Activated CD8-positive, alpha-beta memory T cell treated with anti-CD3 and anti-CD28 coated beads, Interleukin-2, amount 10 ng/mL, durations not matched to agents 7 days and 5 days (primary cell): ENCODE data around the gene ACAP1. TPM values are rescaled to one million over a fixed set of nuclear protein-coding genes. Genes with fewer than 3 reads are reported as not detected.

ENCODE experiments used
- ATAC-seq: fragments of 150-1000 bp; cut with Tn5 transposase; one replicate; pipeline ENCODE4 v1.10.0; 2021; ENCODE audit warnings: moderate library complexity
- CTCF ChIA-PET: fragments of 350-600 bp; sonication (Branson Sonifier 250); formaldehyde crosslinking; loops from one replicate; lab custom pipeline; 2021; ENCODE audit warnings: antibody characterized with exemption; lab: Charles Lee
- DNase-seq: peaks from one replicate; pipeline ENCODE4 v3.0.0-alpha.2; 2020
- H3K27ac Mint-ChIP-seq: one replicate; pipeline ENCODE4 v1.8.0; 2021; ENCODE audit warnings: mild to moderate bottlenecking, mixed read lengths
- H3K27me3 Mint-ChIP-seq: one replicate; pipeline ENCODE4 v1.8.0; 2021; ENCODE audit warnings: mixed read lengths
- H3K36me3 Mint-ChIP-seq: one replicate; pipeline ENCODE4 v1.8.0; 2021; ENCODE audit warnings: mild to moderate bottlenecking, mixed read lengths
- H3K4me1 Mint-ChIP-seq: one replicate; pipeline ENCODE4 v1.8.0; 2021; ENCODE audit warnings: mixed read lengths
- H3K4me3 Mint-ChIP-seq: one replicate; pipeline ENCODE4 v1.8.0; 2021; ENCODE audit warnings: mild to moderate bottlenecking, moderate library complexity, mixed read lengths
- H3K9me3 Mint-ChIP-seq: one replicate; pipeline ENCODE4 v1.8.0; 2022; ENCODE audit warnings: low read depth, mixed read lengths
- total RNA-seq, 2 experiments: library from RNA; stranded (reverse); gene quantifications; one replicate each; pipeline ENCODE4 v1.2.3, GENCODE V29; 2021

The ACAP1 gene
- total RNA-seq, 2 experiments from 2014 or later = 594 to 712 TPM

DNA sequence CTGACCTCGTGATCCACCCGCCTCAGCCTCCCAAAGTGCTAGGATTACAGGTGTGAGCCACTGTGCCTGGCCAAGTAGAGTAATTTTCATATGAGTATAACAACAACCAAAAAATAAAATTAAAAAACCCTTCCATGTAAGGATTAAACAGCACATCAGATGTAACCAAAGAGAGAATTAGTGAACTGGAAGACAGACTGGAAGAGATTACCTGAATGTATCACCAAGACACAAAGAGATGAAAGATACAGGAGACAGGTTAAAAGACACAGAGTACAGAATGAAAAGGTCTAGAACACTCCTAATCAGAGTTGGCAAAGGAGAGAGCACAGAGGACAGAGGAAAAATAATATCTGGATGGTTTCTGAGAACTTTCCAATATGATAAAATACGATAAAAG, 42.8 kb downstream of the ACAP1 start:
- peaks cover 3% of the 10 kb centered on the region for H3K9me3 Mint-ChIP-seq
- CTCF ChIA-PET = no interaction called here
- H3K27me3 Mint-ChIP-seq = peaks cover 41% of the 10 kb centered on the region
- DNase-seq (no peak), ATAC-seq (no peak)
- H3K4me1 Mint-ChIP-seq = peaks cover 3% of the 10 kb centered on the region
- H3K36me3 Mint-ChIP-seq = peaks cover 2% of the 10 kb centered on the region
- H3K27ac Mint-ChIP-seq = no peak overlapping the region
- H3K4me3 Mint-ChIP-seq = no peak overlapping the region

DNA sequence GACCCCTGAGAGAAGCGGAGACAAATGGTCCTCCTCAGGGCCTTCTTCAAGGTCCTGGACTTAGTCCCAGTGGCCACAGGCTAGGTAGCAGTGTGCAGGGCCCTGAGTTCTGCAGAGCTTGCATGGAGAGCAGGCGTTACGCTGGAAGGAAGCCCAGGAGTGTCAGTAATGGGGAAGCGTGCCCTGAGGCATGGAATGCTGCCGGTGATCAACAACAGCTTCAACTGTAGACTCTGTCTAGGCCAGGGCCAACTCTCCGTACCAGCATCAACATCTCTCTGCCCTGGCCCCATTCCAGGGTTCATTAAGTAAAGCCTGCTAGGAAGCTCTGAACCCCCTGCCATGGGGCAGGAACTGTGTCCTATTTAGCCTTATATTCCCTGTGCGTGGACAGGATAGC, 44.0 kb downstream of the ACAP1 start:
- CTCF ChIA-PET = no interaction called here
- Mint-ChIP-seq H3K4me1 (peaks cover 7% of the 10 kb centered on the region), H3K27ac (no peak overlapping the region), H3K27me3 (peaks cover 41% of the 10 kb centered on the region), H3K36me3 (peaks cover 2% of the 10 kb centered on the region), H3K9me3 (peaks cover 3% of the 10 kb centered on the region), H3K4me3 (no peak overlapping the region)
- ATAC-seq (no peak), DNase-seq (no peak)

GRCh38 chr17:7380855-7381683, 44.7 kb downstream of the ACAP1 start, which contains the start of gene TNK1:
Gene TNK1 (plus strand): TSS chr17:7381089. CDS start chr17:7382927, 1,838 bp downstream.
- Mint-ChIP-seq H3K27me3 (peaks cover 41% of the 10 kb centered on the region), H3K27ac (no peak within 1 kb of the TSS), H3K9me3 (peaks cover 3% of the 10 kb centered on the region), H3K4me3 (no peak within 1 kb of the TSS), H3K4me1 (peaks cover 7% of the 10 kb centered on the region), H3K36me3 (peaks cover 2% of the 10 kb centered on the region)
- DNase-seq (no peak), ATAC-seq (no peak)
- CTCF ChIA-PET = interaction anchor here (2.8 kb wide), 1 partner anchor 26 kb away, joined by 10 read pairs; the partner anchor contains the start of gene TMEM95

DNA sequence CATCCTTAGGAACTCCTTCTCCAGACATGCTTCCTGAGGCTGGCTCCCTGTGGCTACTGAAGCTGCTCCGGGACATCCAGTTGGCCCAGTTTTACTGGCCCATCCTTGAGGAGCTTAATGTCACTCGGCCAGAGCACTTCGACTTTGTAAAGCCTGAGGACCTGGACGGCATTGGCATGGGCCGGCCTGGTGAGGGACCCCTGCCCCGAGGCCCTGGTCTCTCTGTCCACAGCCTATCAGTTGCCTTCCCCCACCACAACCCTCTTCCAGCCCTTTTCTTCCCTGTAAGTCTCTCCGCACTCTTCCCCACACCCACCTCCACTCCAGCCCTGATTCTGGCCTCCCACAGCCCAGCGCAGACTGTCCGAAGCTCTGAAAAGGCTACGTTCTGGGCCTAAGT, 46.6 kb downstream of the ACAP1 start:
- CTCF ChIA-PET = interaction anchor here (1.0 to 2.8 kb wide), 3 partner anchors 28 to 90 kb away, joined by 3 to 10 read pairs (median 6); partner anchors contain the start of gene TMEM95
- Mint-ChIP-seq H3K36me3 (peaks cover 2% of the 10 kb centered on the region), H3K9me3 (peaks cover 3% of the 10 kb centered on the region), H3K27me3 (peaks cover 33% of the 10 kb centered on the region), H3K4me3 (no peak overlapping the region), H3K4me1 (peaks cover 7% of the 10 kb centered on the region), H3K27ac (no peak overlapping the region)
- ATAC-seq (no peak), DNase-seq (no peak)

GRCh38 chr17:7383371-7383741, 47.0 kb downstream of the ACAP1 start:
- H3K36me3 Mint-ChIP-seq = peaks cover 2% of the 10 kb centered on the region
- DNase-seq (no peak), ATAC-seq (no peak)
- H3K27me3 Mint-ChIP-seq = peaks cover 33% of the 10 kb centered on the region
- H3K4me1 Mint-ChIP-seq = peaks cover 7% of the 10 kb centered on the region
- H3K9me3 Mint-ChIP-seq = peaks cover 3% of the 10 kb centered on the region
- H3K27ac Mint-ChIP-seq = no peak overlapping the region
- CTCF ChIA-PET = interaction anchor here (0.7 to 2.8 kb wide), 6 partner anchors 10 to 178 kb away, joined by 3 to 10 read pairs (median 5); partner anchors contain the start of genes PLSCR3, SENP3, TMEM256 and TMEM95
- no peak overlapping the region for H3K4me3 Mint-ChIP-seq

- ATAC-seq = peak; percentile 99
- H3K36me3 Mint-ChIP-seq = peaks cover 2% of the 10 kb centered on the region
- H3K27me3 Mint-ChIP-seq = peaks cover 33% of the 10 kb centered on the region
- peak overlapping the region; percentile 72 for H3K4me3 Mint-ChIP-seq
- CTCF ChIA-PET = interaction anchor here (0.7 to 2.8 kb wide), 9 partner anchors 10 to 178 kb away, joined by 3 to 10 read pairs (median 4); partner anchors contain the start of genes PLSCR3, SENP3, TMEM256 and TMEM95
- DNase-seq = peak; percentile 81
- H3K27ac Mint-ChIP-seq = peak overlapping the region; percentile 68
- peaks cover 3% of the 10 kb centered on the region for H3K9me3 Mint-ChIP-seq
- peaks cover 7% of the 10 kb centered on the region for H3K4me1 Mint-ChIP-seq
Observed at GRCh38 chr17:7383742-7384488, 47.6 kb downstream of the ACAP1 start.

DNA sequence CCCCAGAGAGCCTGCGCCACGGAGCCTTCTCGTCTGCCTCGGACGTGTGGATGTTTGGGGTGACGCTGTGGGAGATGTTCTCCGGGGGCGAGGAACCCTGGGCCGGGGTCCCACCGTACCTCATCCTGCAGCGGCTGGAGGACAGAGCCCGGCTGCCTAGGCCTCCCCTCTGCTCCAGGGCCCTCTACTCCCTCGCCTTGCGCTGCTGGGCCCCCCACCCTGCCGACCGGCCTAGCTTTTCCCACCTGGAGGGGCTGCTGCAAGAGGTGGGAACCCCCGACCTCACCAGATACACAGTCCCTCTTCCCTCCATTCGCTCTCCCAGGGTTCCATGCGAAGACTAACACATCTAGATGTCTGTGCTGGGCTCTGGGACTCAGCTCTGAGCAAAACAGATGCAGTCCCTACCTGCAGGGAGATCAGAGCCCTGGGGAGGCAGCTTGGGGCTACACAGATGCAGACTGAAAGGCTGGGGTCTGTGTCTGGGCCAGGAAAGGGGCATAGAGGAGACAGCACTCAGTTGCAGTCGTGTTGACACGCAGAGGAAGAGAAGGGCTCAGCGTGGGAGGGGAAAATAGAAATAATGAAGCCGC, 48.3 kb downstream of the ACAP1 start:
- Mint-ChIP-seq H3K27me3 (peaks cover 27% of the 10 kb centered on the region), H3K27ac (peak overlapping the region; percentile 68), H3K9me3 (no peaks in the 10 kb centered on the region), H3K4me1 (peaks cover 7% of the 10 kb centered on the region), H3K36me3 (peaks cover under 1% of the 10 kb centered on the region), H3K4me3 (peak overlapping the region; percentile 72)
- DNase-seq = no peak
- ATAC-seq = no peak
- CTCF ChIA-PET = interaction anchor here (0.9 to 2.6 kb wide), 6 partner anchors 9 to 88 kb away, joined by 3 to 10 read pairs (median 4); partner anchors contain the start of genes PLSCR3 and TMEM256

DNA sequence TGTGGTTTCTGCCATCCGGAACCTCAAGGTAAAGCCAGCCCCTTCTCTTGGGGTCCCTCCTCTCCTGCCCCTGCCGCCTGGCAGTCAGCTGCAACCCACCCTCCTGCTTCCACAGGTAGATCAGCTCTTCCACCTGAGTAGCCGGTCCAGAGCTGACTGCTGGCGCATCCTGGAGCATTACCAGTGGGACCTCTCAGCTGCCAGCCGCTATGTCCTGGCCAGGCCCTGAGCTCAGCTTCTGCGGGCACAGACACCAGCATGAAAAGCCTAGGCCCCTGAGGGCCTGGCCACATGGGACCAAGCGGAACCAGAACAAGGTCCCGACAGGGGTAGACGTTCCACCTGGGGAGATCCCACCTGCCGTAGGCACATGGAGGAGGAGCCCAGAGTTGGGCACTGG, 52.5 kb downstream of the ACAP1 start:
- H3K36me3 Mint-ChIP-seq = peaks cover 4% of the 10 kb centered on the region
- ATAC-seq (no peak), DNase-seq (no peak)
- no peak overlapping the region for H3K4me3 Mint-ChIP-seq
- no peaks in the 10 kb centered on the region for H3K27me3 Mint-ChIP-seq
- H3K9me3 Mint-ChIP-seq = no peaks in the 10 kb centered on the region
- CTCF ChIA-PET = interaction anchor here (0.7 to 2.3 kb wide), 3 partner anchors 14 to 172 kb away, joined by 3 to 6 read pairs (median 3); no protein-coding TSS in a partner anchor
- peaks cover 17% of the 10 kb centered on the region for H3K4me1 Mint-ChIP-seq
- H3K27ac Mint-ChIP-seq = no peak overlapping the region

DNA sequence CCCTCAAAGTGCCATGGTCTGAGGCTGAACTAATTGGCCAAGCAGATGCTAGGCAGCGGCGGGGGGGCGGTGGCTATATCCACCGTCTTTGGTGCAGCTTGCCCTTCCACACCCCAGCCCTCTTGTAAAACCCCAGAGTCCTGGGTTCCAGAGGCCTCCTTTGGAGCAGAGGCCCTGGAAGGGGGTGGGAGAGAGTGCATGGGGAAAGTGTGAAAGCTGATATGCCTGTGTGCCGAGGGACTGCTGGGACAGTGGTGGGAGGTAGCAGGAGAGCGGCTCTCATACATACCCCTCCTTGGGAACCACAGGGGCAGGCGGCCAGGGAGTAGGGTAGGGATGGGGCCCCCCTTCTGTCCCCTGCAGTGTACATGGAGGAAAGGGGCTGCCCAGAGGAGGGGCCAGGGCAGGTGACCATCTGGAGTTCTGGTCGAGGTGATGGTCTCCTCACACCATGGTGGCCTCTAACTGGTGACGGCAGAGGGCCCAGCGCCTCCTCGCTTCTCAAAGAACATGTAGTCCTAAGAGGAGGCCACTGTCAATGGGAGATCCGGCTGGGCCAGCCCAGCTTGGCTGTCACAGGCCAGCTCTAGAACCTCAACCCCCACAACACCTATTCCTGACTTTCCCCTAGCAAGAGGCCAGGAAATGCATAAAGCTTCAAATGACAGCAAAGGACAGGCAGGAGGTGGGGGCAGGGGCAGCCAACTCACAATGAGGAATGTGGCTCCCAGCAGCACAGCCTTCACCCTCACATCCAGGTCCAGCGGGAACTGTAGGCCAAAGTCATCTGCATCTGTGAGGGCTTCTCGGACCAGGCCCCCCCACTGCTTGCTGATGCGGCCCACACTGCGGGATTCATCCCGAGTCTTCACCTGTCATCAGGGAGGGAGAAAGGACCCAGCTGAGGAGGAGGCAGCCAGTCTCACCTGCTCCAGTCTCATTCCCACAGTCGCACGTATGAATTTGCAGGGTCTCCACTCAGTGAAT, 53.9 kb downstream of the ACAP1 start:
- DNase-seq (no peak), ATAC-seq (no peak)
- H3K4me3 Mint-ChIP-seq = no peak overlapping the region
- H3K27ac Mint-ChIP-seq = no peak overlapping the region
- H3K4me1 Mint-ChIP-seq = peaks cover 18% of the 10 kb centered on the region
- CTCF ChIA-PET = interaction anchor here (0.6 to 2.3 kb wide), 2 partner anchors 83 to 170 kb away, joined by 3 to 6 read pairs; no protein-coding TSS in a partner anchor
- H3K9me3 Mint-ChIP-seq = no peaks in the 10 kb centered on the region
- peaks cover 4% of the 10 kb centered on the region for H3K36me3 Mint-ChIP-seq
- H3K27me3 Mint-ChIP-seq = no peaks in the 10 kb centered on the region

DNA sequence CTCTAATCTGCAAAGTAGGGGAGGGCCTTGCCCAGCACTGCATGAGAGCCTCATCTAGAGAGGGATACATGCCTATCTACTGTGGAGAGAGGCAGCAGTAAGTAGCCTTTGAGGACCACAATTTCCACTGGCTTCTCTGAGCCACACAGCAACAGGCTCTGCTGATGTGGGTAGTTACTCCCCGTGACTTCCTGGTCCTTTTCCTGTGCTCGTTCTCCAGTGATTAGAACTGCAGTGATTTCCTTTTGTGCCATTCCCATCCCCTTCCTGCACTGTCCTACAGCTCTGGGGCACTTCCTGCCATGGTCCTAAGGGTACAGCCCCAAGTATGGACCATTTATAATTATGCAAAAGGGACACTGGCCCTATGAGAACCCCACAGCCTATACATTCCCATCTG, 55.0 kb downstream of the ACAP1 start:
- peaks cover 4% of the 10 kb centered on the region for H3K36me3 Mint-ChIP-seq
- H3K9me3 Mint-ChIP-seq = no peaks in the 10 kb centered on the region
- H3K4me3 Mint-ChIP-seq = no peak overlapping the region
- no peak for ATAC-seq
- no peaks in the 10 kb centered on the region for H3K27me3 Mint-ChIP-seq
- H3K27ac Mint-ChIP-seq = no peak overlapping the region
- CTCF ChIA-PET = interaction anchor here (0.6 kb wide), 1 partner anchor 82 kb away, joined by 3 read pairs; no protein-coding TSS in a partner anchor
- H3K4me1 Mint-ChIP-seq = peaks cover 18% of the 10 kb centered on the region
- no peak for DNase-seq

DNA sequence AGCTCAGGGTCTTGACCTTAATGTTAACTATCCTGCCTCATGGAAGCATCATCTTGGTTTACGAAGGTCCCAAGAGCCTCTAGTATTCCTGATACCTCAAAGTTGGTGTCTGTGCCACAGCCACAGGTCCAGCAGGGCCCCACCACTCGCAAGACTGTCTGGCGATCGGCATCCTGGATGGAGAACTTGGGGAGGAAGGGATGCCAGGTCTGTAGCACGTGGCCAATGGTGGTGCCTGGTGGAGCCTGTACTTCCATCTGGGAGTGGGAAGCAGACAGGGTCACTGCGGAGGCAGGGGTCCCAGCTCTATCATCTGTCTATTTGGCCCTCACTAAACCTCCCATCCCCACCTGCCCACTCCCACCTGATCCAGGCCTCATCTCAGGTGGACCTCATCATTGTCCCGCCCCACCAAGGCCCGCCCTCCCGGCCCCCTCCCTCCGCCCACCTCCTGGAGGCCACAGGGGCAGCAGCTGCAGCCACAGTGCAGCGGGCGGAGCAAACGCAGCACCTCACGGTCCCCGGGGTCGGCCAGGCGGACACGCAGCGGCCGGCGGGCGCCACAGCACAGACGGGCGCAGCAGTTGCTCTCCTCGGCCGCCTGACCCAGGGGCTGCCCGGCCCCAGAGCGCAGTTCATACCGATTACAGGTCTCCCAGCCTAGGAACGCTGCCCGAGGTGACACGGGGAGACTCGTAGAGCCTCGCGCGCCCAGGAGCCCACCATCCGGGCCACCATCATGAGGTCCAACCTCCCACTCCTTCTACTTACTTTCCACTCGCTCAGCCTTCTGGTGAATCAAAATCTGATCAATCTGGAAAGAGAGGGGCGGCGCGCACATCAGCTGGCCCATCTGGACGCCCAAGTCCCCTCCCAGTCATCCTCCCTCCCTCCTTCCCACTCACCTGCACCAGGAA, 56.6 kb downstream of the ACAP1 start:
- CTCF ChIA-PET = interaction anchor here (0.7 to 2.6 kb wide), 7 partner anchors 8 to 295 kb away, joined by 3 to 11 read pairs (median 5); partner anchors contain the start of genes SENP3, TMEM256 and WRAP53
- Mint-ChIP-seq H3K36me3 (peaks cover 4% of the 10 kb centered on the region), H3K9me3 (no peaks in the 10 kb centered on the region), H3K4me1 (peaks cover 18% of the 10 kb centered on the region), H3K4me3 (peak overlapping the region; percentile 94), H3K27ac (no peak overlapping the region), H3K27me3 (no peaks in the 10 kb centered on the region)
- no peak for ATAC-seq
- DNase-seq = no peak
